COLO829 (cell line): Measurements from ENCODE around the gene CALML5.

Source experiments
- DNase-seq: peaks from one replicate; pipeline ENCODE4 v3.0.0; 2012; ENCODE audit warnings: low spot score

The CALML5 gene

DNA sequence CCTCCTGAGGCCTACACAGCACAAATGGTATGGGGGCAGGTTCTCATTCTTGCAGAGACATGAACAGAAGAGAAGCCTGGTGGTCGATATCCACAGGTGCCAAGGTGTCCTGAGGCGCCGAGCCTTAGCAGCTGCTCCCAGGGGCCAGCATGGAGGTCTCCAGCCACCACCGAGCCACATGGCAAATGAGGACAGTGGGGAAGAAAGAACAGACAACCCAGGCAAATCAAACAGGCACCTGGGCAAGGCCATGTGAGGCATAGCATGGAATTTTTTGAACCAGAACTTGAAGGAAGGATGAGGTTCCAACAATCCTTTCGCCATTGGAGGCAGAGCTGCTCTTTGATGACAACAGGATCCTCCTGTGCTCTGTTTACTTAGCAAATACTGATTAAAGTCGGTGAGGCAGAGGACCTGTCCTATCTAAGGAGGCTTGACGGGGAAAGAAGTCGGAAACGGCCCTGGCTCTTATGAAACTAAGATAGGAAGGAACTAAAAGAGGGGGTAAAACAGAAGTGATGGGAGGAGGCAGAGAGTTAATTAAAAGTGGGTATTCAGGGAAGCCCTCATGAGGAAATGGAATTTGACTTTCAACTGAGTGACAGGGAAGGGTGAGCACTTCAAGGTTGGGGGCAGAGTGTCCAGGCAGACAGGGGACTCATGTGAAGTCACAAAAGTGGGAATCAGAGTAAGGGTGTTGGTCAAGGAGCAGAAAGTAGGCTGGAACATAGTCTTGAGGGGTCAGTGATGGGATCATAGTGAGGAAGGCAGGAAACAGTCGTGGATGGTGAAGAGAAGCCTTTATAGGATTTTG lies 16.8 kb upstream of the CALML5 start:
- no peak for DNase-seq

DNA sequence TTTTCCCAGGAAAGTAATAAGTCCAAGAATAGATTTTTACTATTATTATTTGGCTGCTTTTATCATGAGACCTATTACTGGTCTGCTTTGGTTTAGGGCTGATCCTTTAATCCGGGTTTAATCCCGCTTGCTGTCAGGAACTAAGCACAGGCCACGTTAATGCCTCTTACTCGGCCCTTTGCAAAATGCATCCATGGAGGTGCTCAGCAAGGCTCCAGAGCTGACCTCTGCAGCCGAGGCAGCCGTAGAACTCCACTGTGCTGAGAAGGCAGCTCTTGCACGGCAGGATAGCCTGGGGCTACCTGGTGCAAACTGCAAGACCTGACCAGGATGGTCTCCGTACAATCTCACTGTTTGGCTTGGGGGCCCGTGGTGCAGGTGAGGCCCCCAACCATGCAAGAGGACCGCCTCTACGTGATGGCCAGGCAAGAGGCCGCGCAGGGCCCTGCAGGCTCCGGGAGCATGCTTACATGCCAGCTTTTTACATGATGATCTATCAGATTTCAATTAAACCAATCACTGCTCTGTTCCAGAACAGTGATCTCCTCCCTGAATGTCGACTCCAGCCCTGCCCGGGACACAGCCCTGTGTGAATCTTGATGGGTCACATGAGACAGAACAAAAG lies 15.0 kb upstream of the CALML5 start:
- no peak for DNase-seq

DNA sequence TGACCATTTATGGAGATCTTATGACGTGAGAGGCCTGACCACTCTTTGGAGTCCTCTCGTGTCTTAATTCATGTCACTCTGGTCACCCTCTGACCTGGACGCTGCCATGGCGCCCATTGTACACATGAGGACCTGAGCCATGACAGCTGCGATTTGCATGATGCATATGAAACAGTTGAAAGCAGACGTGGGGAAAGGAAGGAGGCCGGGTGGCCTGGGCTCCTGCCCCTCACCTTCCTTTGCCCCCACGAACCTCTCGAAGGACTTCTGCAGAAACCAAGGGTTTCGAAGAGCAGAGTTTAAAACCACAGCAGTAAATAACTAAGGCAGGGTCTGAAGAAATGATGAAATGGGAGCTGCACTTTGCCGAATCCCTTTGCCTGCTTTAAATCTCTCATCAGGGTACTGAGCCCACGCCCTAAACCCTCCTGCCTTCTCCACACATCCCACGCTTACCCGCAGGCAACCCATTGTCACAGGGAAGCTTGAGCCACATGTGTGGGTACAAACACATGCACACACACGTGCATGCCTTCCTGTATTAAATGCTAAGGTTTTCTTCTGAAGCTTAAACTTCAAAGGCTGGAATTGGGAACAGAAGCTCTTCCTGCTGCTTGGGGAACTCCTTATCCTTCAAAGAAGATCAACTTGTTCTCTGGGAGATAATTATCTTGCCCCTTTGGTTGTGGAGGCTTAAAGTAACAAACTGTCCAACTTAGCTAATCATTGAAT lies 13.7 kb upstream of the CALML5 start:
- DNase-seq: no peak

DNA sequence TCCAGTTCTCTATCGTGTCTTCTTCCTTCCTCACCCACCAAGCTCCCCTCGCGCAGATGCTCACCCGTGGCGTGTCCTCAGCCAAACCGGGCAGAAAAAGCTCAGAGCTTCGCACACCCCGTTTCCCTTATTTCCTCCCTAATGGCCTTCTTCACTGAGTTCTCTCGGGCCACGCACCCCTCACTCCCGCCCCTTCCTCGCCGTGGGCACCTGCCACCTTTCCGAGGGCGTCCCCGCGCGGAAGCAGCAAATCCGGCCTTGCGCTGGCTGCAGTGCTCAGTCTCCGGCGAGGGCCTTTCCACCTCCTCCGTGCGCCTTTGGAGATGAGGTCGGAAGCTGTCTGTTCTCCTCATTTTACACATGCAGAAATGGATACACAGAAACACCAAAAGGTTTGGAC lies 13.0 kb upstream of the CALML5 start:
- DNase-seq: no peak

GRCh38 chr10:5511885-5512280 lies 12.5 kb upstream of the CALML5 start:
- DNase-seq: no peak

DNA sequence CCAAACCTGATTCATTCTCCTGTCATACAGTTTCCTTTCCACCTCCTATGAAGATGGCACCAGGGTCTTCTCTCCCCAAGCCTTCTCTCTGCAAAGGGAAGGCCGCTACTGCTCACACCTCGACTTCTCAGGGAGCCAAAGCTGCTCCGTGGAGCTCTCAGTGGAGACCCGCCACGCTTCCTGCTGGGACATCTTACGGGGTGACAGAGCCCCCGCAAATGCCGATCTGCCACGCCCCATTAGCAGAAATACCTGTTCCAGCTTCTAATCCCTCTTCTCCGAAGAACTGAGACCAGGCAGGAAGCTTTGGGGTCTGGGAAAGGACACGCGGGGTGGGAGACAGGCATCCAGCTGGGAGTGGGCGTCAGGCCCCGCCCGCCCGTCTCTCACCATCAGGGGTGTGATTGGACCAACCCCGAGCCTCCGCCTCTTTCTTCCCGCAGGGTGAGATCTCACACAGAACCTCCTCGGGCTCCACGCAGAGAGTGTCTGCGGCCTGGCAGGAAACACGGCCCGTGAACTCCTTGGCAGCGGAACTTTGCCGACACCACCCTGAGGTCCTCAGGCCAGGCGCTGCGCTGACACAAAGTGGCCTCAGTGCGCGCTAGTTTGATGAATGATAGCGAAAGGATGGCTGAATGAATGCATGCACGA lies 12.0 kb upstream of the CALML5 start:
- DNase-seq: no peak

GRCh38 chr10:5510281-5511072 lies 11.1 kb upstream of the CALML5 start:
- DNase-seq: no peak

DNA sequence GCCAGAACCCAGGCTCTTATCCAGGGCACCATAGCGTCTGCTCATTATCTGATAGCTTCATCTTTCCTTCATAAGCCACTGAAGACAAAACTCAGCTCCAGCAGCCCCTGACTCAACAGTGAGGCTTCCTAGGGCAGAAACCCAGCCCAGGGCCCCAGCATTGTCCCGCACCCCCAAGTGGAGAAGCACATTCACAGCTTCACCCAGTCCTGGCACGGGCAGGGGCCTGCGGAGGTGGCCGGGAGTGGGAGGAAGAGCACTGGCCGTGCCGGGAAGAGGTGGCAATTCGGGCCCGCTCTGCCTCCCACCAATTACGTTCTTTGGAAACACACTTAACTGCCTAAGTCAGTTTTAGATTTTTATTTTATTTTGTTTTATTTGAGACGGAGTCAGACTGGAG lies 10.3 kb upstream of the CALML5 start:
- DNase-seq: no peak

GRCh38 chr10:5509236-5509635 lies 9.9 kb upstream of the CALML5 start:
- DNase-seq: no peak

- DNase-seq: no peak
These were observed 9.4 kb upstream of the CALML5 start for GRCh38 chr10:5508786-5509185.

DNA sequence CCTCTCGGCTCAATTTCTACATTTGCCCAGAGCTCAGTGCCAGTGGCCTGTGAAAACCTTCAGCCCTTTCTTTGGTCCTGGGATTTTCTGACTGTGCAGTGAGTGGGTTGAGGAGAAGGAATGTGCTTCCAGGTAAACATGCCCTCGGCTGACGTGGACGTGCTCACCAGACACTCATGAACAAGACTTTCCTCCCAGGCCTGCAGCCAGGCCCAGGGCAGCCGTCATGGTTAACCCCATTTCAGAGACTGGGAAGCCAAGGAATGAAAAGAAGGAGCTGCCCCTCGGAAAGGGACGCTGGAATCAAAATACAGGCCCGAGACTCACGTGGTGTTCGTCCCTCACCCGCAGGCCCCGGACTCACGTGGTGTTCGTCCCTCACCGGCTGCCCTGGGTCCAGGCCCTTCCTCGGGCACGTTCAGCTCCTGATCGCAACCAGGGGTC lies 8.8 kb upstream of the CALML5 start:
- no peak for DNase-seq

DNA sequence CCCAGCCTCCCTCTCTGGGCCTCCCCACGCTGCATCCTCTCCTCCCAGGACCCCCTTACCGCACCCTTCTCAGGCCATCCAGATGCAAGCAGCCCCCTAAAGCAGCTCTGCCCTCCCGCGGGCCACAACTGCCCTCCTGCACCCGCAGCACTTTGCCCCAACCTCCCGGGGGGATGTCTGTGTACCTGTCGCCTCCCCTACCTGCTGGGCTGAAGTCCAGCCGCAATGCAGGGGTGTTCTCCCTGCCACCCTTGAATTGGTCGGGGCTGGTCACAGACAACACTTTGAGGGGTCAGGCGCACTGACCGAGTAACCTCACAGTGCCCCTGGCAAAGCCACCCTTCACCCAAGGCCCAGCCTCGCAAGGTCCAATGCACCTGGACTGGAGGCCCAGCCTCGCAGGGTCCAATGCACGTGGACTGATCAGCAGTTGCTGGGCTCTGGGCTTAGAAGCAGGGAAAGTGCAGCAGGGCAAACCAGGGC lies 8.3 kb upstream of the CALML5 start:
- DNase-seq: no peak

DNA sequence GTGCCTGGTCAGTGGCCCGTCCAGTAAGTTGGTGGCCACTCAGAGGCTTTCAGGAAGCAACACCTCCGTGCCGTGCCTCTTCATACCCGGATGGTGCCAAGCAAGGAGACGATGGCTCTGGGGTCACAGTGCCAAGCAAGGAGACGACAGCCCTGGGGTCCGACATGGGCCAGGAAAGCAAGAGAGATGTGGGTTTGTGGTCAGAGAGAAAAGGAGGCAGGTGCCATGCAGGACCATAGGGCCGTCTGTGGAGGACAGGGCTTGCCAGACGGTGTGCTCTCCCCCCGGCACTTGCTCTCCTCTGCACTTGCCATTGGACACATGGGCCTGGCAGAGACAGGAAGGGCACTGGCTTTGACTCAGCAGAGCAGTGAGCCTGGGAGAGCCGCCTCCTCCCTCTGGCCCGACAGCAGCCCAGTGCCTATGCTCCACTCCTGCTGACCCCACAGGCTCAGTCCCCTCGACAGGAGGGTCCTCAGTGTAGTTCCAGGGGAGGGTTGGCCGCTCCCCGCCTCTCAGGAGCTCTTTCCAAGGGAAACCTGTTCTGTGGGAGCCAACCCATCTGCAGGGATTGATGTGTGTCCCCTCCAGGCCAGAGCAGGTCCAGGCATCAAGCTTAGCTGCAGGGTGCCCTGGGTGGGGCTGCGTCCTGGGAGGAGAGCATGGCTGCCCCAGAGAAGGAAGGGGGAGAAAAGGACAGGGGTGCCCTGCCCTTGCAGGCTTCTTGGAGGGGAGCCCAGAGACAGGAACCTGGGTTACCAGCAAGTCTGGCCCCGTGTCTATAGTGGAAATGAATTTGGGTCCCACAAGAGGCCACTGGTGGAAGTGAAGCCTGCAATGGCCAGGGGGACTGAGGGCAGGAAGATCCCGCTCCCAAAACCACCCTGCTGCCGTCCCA lies 7.6 kb upstream of the CALML5 start:
- DNase-seq: no peak

- DNase-seq: no peak
These were observed 6.9 kb upstream of the CALML5 start for GRCh38 chr10:5506246-5506645.

DNA sequence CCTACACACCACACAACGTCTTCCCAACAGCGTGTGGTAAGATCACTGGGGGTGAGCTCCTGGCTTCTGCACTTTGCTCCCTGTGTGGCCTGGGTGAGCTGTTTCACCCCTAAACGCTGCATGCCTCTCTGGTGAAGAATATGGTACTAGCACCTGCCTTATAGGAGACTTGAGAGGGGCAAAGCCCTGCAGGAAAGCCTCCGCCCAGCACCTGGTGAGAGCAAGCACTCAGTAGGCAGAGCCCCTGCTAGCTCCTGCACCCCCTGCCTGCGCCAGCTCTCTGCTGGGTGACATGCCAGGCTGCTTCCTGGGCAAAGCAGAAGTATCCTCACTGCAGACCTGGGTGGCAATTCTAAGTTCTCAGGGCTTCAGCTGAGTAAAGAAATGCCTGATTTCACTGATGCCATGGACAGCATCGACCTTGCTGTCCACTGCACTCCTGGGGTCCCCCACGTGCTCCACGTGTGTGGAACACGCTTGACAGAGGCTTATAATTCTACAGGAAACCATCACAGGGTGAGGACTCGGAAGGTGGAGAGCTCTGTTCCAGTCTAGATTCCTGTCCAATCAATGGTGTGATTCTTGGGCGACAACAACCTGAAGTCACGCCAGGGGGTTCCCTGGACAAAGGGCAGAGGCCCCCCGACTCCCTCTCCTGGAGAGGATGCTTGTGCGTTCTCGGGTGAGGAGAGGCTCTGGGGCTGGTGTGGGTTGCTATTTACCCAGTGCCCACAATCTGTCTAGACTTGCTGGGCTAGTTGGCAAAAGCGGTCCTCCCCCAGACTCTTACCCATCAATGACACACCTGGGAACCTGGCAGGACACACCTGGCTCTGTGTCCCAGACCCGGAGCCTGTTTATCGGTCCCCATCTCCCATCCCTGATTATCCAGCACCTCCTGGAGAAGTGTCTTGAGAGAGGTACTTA lies 5.0 kb upstream of the CALML5 start:
- no peak for DNase-seq

GRCh38 chr10:5503477-5503835 lies 4.1 kb upstream of the CALML5 start:
- DNase-seq: no peak

DNA sequence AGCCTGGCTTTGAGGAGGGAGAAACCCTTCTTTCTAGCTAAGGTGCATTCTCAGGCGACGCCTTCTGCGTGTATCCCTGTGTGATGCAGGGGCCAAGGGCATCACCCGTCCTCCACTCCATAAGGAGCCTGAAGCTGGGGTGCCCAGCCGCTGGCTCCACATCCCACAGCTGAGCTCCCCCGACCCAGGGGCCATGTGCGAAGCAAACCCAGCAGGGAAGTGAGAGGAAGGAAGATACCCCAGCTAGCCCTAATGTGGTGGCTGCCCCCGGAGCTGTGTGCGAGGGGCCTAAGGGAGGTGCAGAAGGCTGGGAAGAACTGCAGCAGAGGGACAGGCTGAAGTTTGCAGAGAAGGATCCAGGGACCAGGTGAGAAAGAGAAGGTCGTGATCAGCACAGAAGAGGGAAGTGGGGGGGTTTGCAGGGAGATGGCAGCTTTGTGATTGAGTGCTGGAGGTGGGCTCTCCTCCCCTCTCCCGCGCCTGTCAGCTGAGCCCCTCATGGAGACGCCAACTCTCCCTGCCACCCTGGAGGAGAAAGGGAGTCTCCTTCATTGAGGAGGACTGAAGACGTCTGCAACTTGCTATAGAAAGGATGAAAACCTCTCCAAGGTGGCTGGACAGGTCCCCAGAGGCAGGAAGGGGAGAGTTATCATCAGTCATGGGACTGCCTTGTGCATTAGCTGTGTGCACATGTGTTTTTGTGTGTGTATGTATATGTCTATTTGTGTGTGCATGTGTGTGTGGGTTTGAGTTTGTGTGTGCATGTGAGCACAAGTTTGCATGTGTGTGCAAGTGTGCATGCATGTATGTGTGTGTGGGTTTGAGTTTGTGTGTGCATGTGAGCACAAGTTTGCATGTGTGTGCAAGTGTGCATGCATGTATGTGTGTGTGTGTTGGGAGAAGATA lies 3.5 kb upstream of the CALML5 start:
- DNase-seq: no peak

DNA sequence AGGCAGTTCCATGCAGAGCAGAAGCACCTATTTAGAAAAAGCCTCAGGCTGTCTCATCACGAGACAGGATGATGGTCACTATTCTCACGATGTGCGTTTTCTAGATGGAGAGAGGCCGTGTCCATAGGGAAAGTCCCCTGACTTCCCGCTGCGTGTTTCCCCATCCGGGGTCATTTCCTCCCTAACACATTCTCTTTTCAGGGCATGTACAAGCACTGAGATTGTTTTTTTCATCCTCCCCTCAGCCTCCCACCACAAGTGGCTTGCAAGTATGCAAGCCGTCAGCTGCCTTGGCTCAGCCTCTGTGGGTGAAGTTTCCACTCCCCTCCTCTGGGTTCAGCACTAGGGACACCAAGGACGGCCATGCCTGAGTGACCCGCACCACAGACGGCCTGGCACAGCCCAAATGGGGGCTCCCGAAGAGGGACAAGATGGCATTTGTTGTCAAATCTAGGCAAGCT lies 2.7 kb upstream of the CALML5 start:
- no peak for DNase-seq
